ENCODE measurements around the gene GIPR.
A peak's percentile ranks its signal among the peaks of the same experiment; 100 is the strongest.
"Not testable (repeated sequence)": the region's sequence is repeated elsewhere in the genome, so short reads cannot be mapped to it uniquely, and the experiment has no call there.

The GIPR gene

GRCh38 chr19:45667620-45668341 lies at the start of gene GIPR:
Gene GIPR, plus strand, starts transcription at chr19:45668221. Its CDS starts 1,300 bp downstream, at chr19:45669521.
- no peak for DNase-seq (ENCODE audit: low spot score)

- no peak for DNase-seq (ENCODE audit: low spot score)
Measured at GRCh38 chr19:45621389-45621788, 46.6 kb upstream of the GIPR start.

GRCh38 chr19:45621976-45622503 lies 46.0 kb upstream of the GIPR start:
- DNase-seq (ENCODE audit: low spot score): no peak

- no peak for DNase-seq (ENCODE audit: low spot score)
Measured at GRCh38 chr19:45623984-45624383, 44.0 kb upstream of the GIPR start.

- not testable (repeated sequence) for DNase-seq (ENCODE audit: low spot score)
Measured at GRCh38 chr19:45628219-45628618, 39.8 kb upstream of the GIPR start.

- DNase-seq (ENCODE audit: low spot score): no peak
Measured at GRCh38 chr19:45629704-45630103, 38.3 kb upstream of the GIPR start.

- no peak for DNase-seq (ENCODE audit: low spot score)
Measured at GRCh38 chr19:45630463-45630862, 37.6 kb upstream of the GIPR start.

GRCh38 chr19:45632468-45633196 lies 35.4 kb upstream of the GIPR start:
- peak; percentile 69 for DNase-seq (ENCODE audit: low spot score)

- no peak for DNase-seq (ENCODE audit: low spot score)
Measured at GRCh38 chr19:45636275-45636674, 31.7 kb upstream of the GIPR start.

- no peak for DNase-seq (ENCODE audit: low spot score)
Measured at GRCh38 chr19:45636902-45637301, 31.1 kb upstream of the GIPR start.

GRCh38 chr19:45637890-45638667 lies 29.9 kb upstream of the GIPR start:
- no peak for DNase-seq (ENCODE audit: low spot score)

GRCh38 chr19:45638930-45639729 lies 28.9 kb upstream of the GIPR start, which contains the start of gene EML2:
Gene EML2, minus strand, starts transcription at chr19:45639397. Its CDS starts 21 bp downstream, at chr19:45639376.
- no peak for DNase-seq (ENCODE audit: low spot score)

- DNase-seq (ENCODE audit: low spot score): peak; percentile 35
Measured at GRCh38 chr19:45640849-45641273, 27.2 kb upstream of the GIPR start.

GRCh38 chr19:45641274-45642105 lies 26.5 kb upstream of the GIPR start:
- DNase-seq (ENCODE audit: low spot score): peak; percentile 87

GRCh38 chr19:45643024-45643926 lies 24.7 kb upstream of the GIPR start:
- peak; percentile 80 for DNase-seq (ENCODE audit: low spot score)

- no peak for DNase-seq (ENCODE audit: low spot score)
Measured at GRCh38 chr19:45643927-45644771, 23.9 kb upstream of the GIPR start.

- DNase-seq (ENCODE audit: low spot score): no peak
Measured at GRCh38 chr19:45645068-45645630, 22.9 kb upstream of the GIPR start.
